Activated CD8-positive, alpha-beta memory T cell treated with anti-CD3 and anti-CD28 coated beads, Interleukin-2, amount 50 U/mL, for 1 hour (primary cell): ENCODE measurements around the gene NADSYN1.
"Not testable (repeated sequence)": the region's sequence is repeated elsewhere in the genome, so short reads cannot be mapped to it uniquely, and the experiment has no call there.

Source experiments
- DNase-seq: peaks from one replicate; pipeline ENCODE4 v3.0.0-alpha.2; 2020; ENCODE audit errors: extremely low read depth

Gene NADSYN1

GRCh38 chr11:71526796-71527575 lies 74.0 kb downstream of the NADSYN1 start, which contains the start of gene KRTAP5-7:
Gene KRTAP5-7 (plus strand): TSS chr11:71527267. CDS start chr11:71527301, 34 bp downstream.
- DNase-seq = not testable (repeated sequence)

DNA sequence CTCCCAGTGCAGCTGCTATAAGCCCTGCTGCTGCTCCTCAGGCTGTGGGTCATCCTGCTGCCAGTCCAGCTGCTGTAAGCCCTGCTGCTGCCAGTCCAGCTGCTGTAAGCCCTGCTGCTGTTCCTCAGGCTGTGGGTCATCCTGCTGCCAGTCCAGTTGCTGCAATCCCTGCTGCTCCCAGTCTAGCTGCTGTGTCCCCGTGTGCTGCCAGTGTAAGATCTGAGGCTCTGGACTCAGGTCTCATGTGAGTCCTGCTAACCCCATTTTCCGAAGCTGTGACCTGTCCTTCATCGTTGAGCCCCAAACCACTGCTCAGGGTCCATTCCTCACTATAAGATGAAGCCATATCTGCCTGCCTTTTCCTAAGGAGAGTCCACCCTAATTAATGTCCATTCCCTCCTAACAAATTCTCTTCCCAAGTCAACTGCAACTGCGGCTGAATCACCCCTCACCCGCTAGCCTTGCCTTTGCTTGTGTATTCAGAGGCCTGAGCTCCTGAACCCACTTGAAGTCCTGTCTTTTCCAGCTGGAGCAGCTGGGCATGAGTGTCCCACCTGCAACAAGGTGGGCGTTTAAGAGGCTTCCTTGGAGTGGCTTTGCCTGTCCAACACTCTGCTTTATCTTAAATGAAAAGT lies 74.7 kb downstream of the NADSYN1 start:
- no peak for DNase-seq

DNA sequence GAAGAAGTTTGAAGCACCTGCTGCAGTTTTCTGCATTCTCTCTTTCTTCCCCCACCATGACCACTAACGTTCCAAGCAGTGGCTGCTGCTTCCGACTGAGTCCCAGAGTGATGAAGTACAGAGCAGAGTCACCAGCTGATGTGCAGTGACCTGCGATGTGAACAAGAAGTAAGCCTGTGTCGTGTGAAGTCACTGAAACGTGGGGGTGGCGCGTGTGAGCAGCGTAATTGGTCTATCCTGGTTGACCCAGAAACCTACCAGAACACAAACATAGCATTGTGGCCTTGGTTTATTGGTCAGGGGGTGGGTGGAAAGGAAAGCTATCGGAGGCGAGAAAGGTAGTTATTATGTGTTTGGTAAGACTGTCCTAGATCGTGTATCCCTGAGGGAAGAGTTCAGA lies 77.6 kb downstream of the NADSYN1 start:
- DNase-seq = no peak

DNA sequence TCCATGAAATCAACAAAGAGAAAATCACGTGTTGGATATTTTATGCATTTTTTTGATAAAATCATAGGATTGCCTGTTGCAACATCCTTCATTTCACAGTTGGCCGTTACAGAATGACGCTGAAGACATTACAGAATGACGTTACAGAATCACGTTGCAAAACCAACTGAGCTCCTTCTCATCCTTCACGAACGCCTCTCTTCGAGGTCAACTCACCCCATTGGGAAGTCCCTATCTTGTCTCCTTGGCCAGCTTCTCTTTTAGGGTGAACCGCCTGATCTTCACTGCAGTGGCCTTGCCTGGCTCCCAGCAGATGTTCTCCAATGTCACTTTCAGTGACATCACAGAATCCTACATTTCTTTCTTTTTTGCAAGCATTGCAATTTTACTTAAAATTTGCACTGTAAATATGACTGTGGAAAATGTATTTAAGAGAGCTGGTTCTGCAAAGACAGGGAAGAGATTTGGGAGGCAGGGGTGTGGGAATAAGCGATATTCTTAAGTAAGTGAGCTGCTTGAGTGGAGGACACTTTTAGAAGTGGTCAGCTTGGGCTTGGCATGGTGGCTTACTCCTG lies 79.1 kb downstream of the NADSYN1 start:
- no peak for DNase-seq

DNA sequence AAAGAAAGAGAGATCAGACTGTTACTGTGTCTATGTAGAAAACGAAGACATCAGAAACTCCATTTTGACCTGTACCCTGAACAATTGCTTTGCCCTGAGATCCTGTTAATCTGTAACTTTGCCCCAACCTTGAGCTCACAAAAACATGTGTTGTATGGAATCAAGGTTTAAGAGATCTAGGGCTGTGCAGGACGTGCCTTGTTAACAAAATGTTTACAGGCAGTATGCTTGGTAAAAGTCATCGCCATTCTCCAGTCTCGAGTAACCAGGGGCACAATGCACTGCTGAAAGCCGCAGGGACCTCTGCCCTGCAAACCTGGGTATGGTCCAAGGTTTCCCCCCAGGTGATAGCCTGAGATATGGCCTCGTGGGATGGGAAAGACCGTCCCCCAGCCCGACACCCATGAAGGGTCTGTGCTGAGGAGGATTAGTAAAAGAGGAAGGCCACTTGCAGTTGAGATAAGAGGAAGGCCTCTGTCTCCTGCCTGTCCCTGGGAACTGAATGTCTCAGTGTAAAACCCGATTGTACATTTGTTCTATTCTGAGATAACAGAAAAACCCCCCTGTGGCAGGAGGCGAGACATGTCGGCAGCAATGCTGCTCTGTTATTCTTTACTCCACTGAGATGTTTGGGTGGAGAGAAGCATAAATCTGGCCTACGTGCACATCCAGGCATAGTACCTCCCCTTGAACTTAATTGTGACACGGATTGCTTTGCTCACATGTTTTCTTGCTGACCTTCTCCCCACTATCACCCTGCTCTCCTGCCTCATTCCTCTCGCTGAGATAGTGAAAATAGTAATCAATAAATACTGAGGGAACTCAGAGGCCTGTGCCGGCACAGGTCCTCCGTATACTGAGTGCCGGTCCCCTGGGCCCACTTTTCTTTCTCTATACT lies 82.0 kb downstream of the NADSYN1 start:
- DNase-seq = not testable (repeated sequence)

DNA sequence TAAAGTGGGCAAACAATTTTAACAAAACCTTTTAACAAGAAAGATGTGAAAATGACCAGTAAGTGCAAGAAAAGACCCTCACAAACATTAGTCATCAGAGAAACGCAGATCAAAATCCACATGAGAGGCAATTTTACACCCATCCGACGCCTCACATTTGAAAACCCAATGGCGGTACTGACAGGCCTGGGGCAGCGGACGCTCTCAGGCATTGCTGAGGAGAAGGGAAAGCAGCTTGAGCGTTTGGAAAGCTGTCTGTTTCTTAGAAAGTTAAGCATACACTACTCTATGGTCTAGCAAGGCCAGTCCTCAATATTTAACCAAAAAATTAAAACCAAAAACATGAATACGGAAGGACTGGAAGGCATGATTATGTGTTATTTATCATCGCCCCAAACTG lies 82.8 kb downstream of the NADSYN1 start:
- no peak for DNase-seq

DNA sequence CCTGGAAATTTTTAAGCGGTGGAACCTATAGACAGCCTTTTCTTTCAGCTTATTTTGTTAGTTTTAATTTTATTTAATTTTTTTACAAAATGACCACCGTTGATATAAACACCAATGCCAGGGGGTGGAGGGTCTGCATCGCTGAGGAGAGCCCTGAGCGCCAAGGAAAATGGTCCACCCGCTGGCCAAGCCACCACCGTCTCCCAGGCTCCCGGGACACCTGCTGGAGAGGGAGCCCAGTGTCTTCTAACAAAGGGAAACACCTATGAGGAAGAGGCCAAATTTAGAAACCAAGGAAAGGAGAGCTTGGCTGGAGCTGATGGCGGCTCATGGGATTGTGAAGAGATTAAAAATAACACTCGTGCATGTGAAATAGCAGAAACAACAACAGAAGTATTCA lies 84.5 kb downstream of the NADSYN1 start:
- no peak for DNase-seq

DNA sequence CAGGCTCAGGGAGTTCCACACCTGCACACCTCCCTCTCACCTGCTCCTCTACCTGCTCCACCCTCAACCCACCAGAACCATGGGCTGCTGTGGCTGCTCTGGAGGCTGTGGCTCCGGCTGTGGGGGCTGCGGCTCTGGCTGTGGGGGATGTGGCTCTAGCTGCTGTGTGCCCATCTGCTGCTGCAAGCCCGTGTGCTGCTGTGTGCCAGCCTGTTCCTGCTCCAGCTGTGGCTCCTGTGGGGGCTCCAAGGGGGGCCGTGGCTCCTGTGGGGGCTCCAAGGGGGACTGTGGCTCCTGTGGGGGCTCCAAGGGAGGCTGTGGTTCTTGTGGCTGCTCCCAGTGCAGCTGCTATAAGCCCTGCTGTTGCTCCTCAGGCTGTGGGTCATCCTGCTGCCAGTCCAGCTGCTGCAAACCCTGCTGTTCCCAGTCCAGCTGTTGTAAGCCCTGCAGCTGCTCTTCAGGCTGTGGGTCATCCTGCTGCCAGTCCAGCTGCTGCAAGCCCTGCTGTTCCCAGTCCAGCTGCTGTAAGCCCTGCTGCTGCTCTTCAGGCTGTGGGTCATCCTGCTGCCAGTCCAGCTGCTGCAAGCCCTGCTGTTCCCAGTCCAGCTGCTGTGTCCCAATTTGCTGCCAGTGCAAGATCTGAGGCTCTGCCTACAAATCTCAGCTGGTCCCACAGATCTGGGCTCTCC lies 85.1 kb downstream of the NADSYN1 start, which contains the start of gene KRTAP5-8:
KRTAP5-8 (plus strand) TSS at position 49 of the 689 bp plus-strand sequence; CDS start at position 80, 31 bp downstream.
- not testable (repeated sequence) for DNase-seq

DNA sequence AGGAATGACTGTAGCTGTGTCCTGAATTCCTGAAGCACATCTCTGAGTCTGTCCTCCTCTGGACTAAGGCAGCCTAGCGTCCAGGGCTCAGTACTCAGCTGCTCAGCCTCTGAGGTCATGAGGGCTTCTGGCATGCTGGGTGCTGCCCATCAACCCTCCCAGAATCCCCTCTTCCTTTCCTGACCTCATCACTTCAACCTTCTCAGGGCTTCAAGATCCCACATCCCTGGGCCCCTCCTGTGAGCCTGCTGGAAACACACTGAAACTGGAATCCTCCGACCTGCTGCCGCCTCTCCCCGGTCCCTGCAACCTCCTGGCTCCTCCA lies 85.6 kb downstream of the NADSYN1 start:
- DNase-seq = no peak

DNA sequence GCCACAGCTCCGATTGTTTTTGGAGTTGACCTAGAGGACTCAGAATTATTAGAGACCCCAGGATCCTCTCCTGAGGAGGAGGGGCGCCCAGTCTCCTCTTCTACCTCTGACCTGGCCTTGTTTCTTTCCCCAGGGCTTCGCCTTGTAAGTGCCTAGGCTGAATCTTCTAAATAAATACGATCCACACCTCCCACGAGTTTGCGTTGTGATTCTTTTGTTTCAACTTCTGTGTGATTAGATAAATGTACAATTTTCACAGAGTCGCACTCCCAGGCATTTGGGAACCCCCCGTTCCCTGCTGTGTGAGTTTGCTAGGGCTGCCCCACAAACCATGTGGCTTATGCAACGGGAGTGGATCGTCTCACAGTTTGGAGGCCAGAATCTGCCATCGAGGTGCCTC lies 86.0 kb downstream of the NADSYN1 start:
- DNase-seq = no peak

GRCh38 chr11:71539971-71540370 lies 87.0 kb downstream of the NADSYN1 start:
- not testable (repeated sequence) for DNase-seq

GRCh38 chr11:71540521-71541304 lies 87.7 kb downstream of the NADSYN1 start:
- DNase-seq = not testable (repeated sequence)

DNA sequence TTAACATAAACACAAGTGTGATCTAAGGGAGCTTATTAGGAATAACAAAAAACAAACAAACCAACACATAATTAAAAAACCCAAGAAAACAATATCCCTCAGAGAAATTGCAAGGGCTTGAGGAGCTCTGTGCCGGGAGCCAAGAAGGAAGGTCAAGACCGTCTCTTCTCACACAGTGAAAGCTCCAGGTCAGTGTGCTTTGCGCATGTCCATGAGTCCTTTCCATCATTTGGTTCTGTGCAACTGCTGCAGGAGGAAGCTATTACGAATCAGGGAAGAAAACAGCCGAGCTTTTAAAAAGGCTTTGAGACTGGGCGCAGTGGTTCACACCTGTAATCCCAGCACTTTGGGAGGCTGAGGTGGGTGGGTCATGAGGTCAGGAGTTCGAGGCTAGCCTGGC lies 89.4 kb downstream of the NADSYN1 start:
- no peak for DNase-seq

GRCh38 chr11:71542879-71543777 lies 90.1 kb downstream of the NADSYN1 start:
- DNase-seq = no peak

DNA sequence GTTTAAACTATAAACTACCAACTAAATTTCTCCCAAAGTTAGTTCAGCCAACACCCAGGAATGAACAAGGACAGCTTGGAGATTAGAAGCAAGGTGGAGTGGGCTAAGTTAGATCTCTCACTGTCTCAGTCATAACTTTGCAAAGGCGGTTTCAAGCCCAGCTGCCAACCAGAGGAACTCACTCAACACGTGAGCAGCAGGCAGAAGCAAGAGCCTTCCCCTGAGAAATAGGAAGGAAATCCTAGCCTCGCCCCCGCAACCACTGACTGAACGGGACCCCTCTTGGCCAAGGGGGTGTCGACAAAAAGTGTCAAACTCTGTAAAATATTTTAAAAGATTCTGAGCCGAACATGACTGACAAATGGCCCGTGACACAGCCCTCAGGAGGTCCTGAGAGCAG lies 90.9 kb downstream of the NADSYN1 start:
- no peak for DNase-seq

- DNase-seq = no peak
Observed at GRCh38 chr11:71544525-71545214, 91.7 kb downstream of the NADSYN1 start.

DNA sequence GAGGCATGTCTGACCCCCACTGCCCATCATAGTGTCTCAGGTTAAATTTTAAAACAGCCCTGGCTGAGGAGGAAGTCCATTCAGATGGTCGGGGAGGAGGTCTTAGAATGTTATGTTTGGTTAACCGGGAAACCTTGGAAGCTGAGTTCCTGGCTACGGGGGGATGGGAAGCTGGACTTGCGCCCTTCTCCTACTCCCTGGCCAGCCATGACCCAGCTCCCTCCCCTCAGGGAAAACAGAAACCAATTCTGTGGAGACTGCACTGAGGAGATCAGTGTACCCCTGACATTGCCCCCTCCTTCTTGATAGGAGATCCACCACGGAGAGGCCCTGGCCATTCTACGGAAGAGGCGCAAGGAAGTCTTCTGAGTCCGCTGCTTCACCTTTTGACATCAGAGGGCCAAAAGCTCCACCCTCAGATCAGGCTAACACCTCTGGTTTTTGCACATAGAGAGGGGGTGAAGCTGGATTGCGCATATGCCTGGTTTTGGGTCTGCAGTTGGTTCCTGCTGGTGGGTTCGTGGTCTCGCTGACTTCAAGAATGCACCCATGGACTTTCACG lies 92.5 kb downstream of the NADSYN1 start:
- DNase-seq = no peak

- no peak for DNase-seq
Observed at GRCh38 chr11:71548120-71548519, 95.1 kb downstream of the NADSYN1 start, which contains the start of gene KRTAP5-9. Gene KRTAP5-9 (plus strand): TSS chr11:71548420. CDS start chr11:71548658, 238 bp downstream.
